Measurements from ENCODE around the gene RRP9.

Gene RRP9

GRCh38 chr3:51969841-51970240, 28.1 kb upstream of the RRP9 start:
- no peak overlapping the region for H3K4me3 ChIP-seq (ENCODE audit: low read length)
- DNase-seq (ENCODE audit: low read depth): no peak
- TF ChIP-seq CTCF (conservative IDR thresholded peaks at IDR 0.05; ENCODE audit: low read length): no peak

- DNase-seq (ENCODE audit: low read depth): no peak
Observed at GRCh38 chr3:51968883-51969678, 27.4 kb upstream of the RRP9 start.

GRCh38 chr3:51968170-51968775, 26.6 kb upstream of the RRP9 start:
- DNase-seq (ENCODE audit: low read depth): no peak
- peak overlapping the region; percentile 67 for H3K4me3 ChIP-seq (ENCODE audit: low read length)
- no peak for TF ChIP-seq CTCF (conservative IDR thresholded peaks at IDR 0.05; ENCODE audit: low read length)

More at GRCh38 chr3:51968883-51969678, 27.4 kb upstream of the RRP9 start:
- no peak for TF ChIP-seq CTCF (conservative IDR thresholded peaks at IDR 0.05; ENCODE audit: low read length)
- no peak overlapping the region; the same call in 1 of the 2 replicates for H3K4me3 ChIP-seq (ENCODE audit: low read length)

- no peak for DNase-seq (ENCODE audit: low read depth)
- peak within 1 kb of the TSS; percentile 84 for H3K4me3 ChIP-seq (ENCODE audit: low read length)
- TF ChIP-seq CTCF (conservative IDR thresholded peaks at IDR 0.05; ENCODE audit: low read length): no peak
Observed at GRCh38 chr3:51967384-51968169, 25.9 kb upstream of the RRP9 start, which contains the start of gene PCBP4. TSS of gene PCBP4 (minus strand) at chr3:51967454. CDS start at chr3:51961240, 6,214 bp downstream.

- TF ChIP-seq CTCF (conservative IDR thresholded peaks at IDR 0.05; ENCODE audit: low read length): no peak
- DNase-seq (ENCODE audit: low read depth): no peak
- H3K4me3 ChIP-seq (ENCODE audit: low read length): peak overlapping the region; percentile 84
Observed at GRCh38 chr3:51966922-51967383, 25.2 kb upstream of the RRP9 start.

GRCh38 chr3:51966486-51966885, 24.8 kb upstream of the RRP9 start:
- TF ChIP-seq CTCF (conservative IDR thresholded peaks at IDR 0.05; ENCODE audit: low read length): no peak
- peak overlapping the region; percentile 84 for H3K4me3 ChIP-seq (ENCODE audit: low read length)
- DNase-seq (ENCODE audit: low read depth): no peak

Data from AG10803 (cell line).